Measurements from ENCODE around the gene SLC25A36.
"Not testable (repeated sequence)": the region's sequence is repeated elsewhere in the genome, so short reads cannot be mapped to it uniquely, and the experiment has no call there.

GRCh38 chr3:140994861-140995260, 53.2 kb downstream of the SLC25A36 start:
- TF ChIP-seq NFYB (CRISPR knock-in tag; conservative IDR thresholded peaks at IDR 0.05; ENCODE audit: low read depth); CREB1 (CRISPR knock-in tag; IDR thresholded peaks at IDR 0.05); HMGA2 (CRISPR knock-in tag; IDR thresholded peaks at IDR 0.05); ZNF317 (CRISPR knock-in tag; IDR thresholded peaks at IDR 0.05; ENCODE audit: borderline replicate concordance, low read depth); SP1 (CRISPR knock-in tag; conservative IDR thresholded peaks at IDR 0.05); GRHL2 (CRISPR knock-in tag; IDR thresholded peaks at IDR 0.05; ENCODE audit: insufficient replicate concordance, severe bottlenecking); KAT7 (CRISPR knock-in tag; IDR thresholded peaks at IDR 0.05; ENCODE audit: borderline replicate concordance); ZNF416 (CRISPR knock-in tag; IDR thresholded peaks at IDR 0.05); USF2 (CRISPR knock-in tag; IDR thresholded peaks at IDR 0.05); ZNF512 (CRISPR knock-in tag; IDR thresholded peaks at IDR 0.05; ENCODE audit: borderline replicate concordance): not testable (repeated sequence)
- TF ChIP-seq, protein P1, sequence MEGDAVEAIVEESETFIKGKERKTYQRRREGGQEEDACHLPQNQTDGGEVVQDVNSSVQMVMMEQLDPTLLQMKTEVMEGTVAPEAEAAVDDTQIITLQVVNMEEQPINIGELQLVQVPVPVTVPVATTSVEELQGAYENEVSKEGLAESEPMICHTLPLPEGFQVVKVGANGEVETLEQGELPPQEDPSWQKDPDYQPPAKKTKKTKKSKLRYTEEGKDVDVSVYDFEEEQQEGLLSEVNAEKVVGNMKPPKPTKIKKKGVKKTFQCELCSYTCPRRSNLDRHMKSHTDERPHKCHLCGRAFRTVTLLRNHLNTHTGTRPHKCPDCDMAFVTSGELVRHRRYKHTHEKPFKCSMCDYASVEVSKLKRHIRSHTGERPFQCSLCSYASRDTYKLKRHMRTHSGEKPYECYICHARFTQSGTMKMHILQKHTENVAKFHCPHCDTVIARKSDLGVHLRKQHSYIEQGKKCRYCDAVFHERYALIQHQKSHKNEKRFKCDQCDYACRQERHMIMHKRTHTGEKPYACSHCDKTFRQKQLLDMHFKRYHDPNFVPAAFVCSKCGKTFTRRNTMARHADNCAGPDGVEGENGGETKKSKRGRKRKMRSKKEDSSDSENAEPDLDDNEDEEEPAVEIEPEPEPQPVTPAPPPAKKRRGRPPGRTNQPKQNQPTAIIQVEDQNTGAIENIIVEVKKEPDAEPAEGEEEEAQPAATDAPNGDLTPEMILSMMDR (IDR thresholded peaks at IDR 0.05), result not testable (repeated sequence)
- TF ChIP-seq, protein P2, sequence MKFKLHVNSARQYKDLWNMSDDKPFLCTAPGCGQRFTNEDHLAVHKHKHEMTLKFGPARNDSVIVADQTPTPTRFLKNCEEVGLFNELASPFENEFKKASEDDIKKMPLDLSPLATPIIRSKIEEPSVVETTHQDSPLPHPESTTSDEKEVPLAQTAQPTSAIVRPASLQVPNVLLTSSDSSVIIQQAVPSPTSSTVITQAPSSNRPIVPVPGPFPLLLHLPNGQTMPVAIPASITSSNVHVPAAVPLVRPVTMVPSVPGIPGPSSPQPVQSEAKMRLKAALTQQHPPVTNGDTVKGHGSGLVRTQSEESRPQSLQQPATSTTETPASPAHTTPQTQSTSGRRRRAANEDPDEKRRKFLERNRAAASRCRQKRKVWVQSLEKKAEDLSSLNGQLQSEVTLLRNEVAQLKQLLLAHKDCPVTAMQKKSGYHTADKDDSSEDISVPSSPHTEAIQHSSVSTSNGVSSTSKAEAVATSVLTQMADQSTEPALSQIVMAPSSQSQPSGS (CRISPR knock-in tag; IDR thresholded peaks at IDR 0.05; ENCODE audit: borderline replicate concordance, low read depth), result not testable (repeated sequence)
